SK-N-SH (cell line): Measurements from ENCODE around the gene MOK.
A peak's percentile ranks its signal among the peaks of the same experiment; 100 is the strongest.

Experiments used
- CHD2 ChIP-seq: fragments of 150-350 bp; IDR thresholded peaks from 2 replicates; pipeline ENCODE4 v1.6.1; 2018; ENCODE audit warnings: low read length; ENCODE audit not compliant: partially characterized antibody
- CTCF ChIP-seq: fragments of 200-600 bp; sonication (generic); IDR thresholded peaks from 2 replicates; pipeline ENCODE4 v1.6.1; 2017; ENCODE audit warnings: antibody characterized with exemption, mild to moderate bottlenecking, moderate library complexity
- EP300 ChIP-seq, 2 experiments: IDR thresholded peaks; 2 replicates each; pipeline versions ENCODE4 v1.4.0 to v1.6.1; 2012; ENCODE audit warnings: borderline replicate concordance in 1 of 2, low read depth in 1 of 2, low read length in 1 of 2
- EZH2phosphoT487 ChIP-seq: fragments of 200-600 bp; sonication (generic); IDR thresholded peaks from 2 replicates; pipeline ENCODE4 v1.6.1; 2017; ENCODE audit warnings: low read depth, mixed run types, mild to moderate bottlenecking, antibody characterized with exemption, moderate library complexity, borderline replicate concordance
- FOXJ3 ChIP-seq: sonication (generic); formaldehyde crosslinking; IDR thresholded peaks from 2 replicates; pipeline ENCODE4 v1.5.1; 2020; ENCODE audit warnings: mild to moderate bottlenecking, missing genetic modification reagents
- POLR2AphosphoS5 ChIP-seq: IDR thresholded peaks from 2 replicates; pipeline ENCODE4 v1.6.1; 2012; ENCODE audit warnings: low read depth, low read length
- RAD21 ChIP-seq: IDR thresholded peaks from 2 replicates; pipeline ENCODE4 v1.6.1; 2012; ENCODE audit warnings: mild to moderate bottlenecking, low read length
- RCOR1 ChIP-seq: fragments of 150-350 bp; IDR thresholded peaks from 2 replicates; pipeline ENCODE4 v1.6.1; 2017; ENCODE audit warnings: antibody characterized with exemption, low read length
- SIN3A ChIP-seq: IDR thresholded peaks from 2 replicates; pipeline ENCODE4 v1.6.1; 2012; ENCODE audit warnings: low read depth, mild to moderate bottlenecking, low read length, moderate library complexity, borderline replicate concordance
- SMC3 ChIP-seq: IDR thresholded peaks from 2 replicates; pipeline ENCODE4 v1.6.1; 2012; ENCODE audit warnings: low read depth, low read length, improper control_type of control experiment
- TEAD4 ChIP-seq: IDR thresholded peaks from 2 replicates; pipeline ENCODE4 v1.4.0; 2012; ENCODE audit warnings: mild to moderate bottlenecking, borderline replicate concordance; ENCODE audit not compliant: insufficient read depth
- USF2 ChIP-seq: fragments of 150-350 bp; IDR thresholded peaks from 2 replicates; pipeline ENCODE4 v1.6.1; 2017; ENCODE audit warnings: antibody characterized with exemption, low read length, low read depth, borderline replicate concordance
- YY1 ChIP-seq: IDR thresholded peaks from 2 replicates; pipeline ENCODE4 v1.4.0; 2012; ENCODE audit warnings: low read depth, mild to moderate bottlenecking

DNA sequence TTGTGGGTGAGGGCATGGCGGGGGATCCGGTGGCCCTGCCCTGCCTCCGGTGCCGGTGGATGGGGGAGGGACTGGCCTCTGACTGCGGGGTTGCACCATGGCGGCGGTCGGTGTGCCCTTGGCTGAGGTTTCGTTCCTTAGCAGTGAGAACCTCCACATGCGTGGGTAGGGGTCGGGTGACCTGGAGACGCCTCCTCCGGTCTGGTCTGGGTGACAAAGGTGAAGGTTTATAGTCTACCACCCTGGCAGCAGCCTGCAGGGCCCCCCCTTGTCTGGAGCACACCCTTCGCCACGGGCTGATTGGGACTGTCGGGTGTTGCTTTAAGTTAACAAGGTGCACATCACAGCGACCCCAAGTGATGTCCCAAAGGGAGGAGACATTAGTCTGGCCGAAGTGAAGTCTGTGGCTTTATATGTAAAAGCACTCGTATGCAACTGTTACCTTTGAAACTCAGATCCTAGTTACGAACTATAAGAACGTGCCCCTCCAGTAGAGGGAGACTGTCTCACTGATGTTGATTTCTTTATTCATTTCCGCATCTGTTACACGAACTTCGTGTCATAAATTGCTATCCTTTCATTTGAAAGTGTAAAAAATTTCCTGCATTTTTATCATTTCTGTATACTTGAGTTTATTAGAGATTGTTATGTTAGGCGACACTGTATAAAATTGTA is 90.8 kb downstream of the MOK start:
- TF ChIP-seq USF2, result no peak
- TF ChIP-seq CHD2, result no peak
- peak; percentile 34 for TF ChIP-seq CTCF
- TF ChIP-seq TEAD4, result no peak
- no peak for TF ChIP-seq SMC3
- TF ChIP-seq RAD21, result no peak
- TF ChIP-seq FOXJ3 (CRISPR knock-in tag), result no peak
- no peak for TF ChIP-seq POLR2AphosphoS5
- no peak for TF ChIP-seq RCOR1
- no peak for TF ChIP-seq EZH2phosphoT487
- TF ChIP-seq YY1, result no peak
- TF ChIP-seq EP300 (IDR thresholded peaks at IDR 0.05; ENCODE audit: borderline replicate concordance in 1 of 2, low read depth in 1 of 2, low read length in 1 of 2), result no peak
- TF ChIP-seq SIN3A, result no peak
